NCI-H2081 (cell line): ENCODE data around the gene NEUROD6.

Source experiments
- DNase-seq, 2 experiments: peaks; one replicate each; lab custom pipeline; 2025; lab: John Stamatoyannopoulos, UW

Gene NEUROD6

DNA sequence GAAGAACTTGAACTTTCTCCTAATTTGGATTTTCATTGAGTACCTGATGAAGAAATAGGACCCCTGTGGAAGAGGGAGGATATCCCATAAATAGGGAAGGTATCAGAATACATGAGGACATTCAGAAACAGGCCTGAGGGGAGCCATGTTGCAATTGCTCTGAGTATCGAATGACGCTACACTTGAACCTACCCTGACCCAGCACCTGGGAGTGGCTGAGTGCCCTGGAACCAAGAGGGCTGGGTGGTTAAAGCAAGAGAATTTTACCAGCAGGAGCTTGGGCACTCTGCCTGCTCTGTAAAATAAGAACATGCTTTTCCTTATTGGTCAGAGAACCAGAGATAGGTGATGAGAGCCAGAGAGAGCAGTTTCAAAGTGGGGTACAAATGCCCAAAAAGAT lies 7.2 kb downstream of the NEUROD6 start:
- no peak for DNase-seq

DNA sequence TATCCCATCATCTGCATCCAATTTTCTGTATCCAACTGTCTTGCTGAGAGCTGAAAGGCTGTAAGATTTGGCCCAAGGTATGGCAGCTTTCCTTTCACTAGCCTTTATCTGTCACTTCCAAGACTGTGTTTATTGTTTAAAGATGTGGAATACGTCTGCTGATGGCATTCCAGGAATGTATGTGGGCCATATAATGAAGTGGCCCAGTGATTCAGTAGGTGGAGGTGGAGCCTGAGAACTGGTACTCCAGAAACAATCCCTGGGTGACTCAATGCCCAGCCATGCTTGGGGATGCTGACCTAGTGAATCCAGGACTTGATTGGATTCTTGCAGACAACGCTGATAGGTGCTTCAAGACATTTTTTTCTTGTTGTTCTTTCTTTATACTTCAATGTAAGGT lies 13.5 kb downstream of the NEUROD6 start:
- DNase-seq: no peak

DNA sequence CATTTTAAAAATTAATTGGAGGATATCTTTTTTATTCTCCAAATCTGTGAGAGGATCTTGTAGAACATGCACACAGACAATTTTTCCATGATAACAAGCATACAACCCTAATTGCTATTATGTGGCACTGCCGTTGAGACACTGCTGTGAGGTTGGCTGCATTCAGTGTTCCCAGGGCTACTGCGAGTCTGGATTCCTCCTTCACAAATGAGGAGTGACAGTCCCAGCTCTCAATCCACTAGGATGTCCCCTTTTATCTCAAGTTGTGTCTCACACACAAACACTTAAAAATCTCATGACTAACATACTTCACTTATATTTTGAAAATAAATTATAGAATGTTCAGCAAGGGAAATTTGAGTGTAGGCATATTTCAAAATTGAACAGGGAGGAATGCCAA lies 14.1 kb downstream of the NEUROD6 start:
- no peak for DNase-seq

DNA sequence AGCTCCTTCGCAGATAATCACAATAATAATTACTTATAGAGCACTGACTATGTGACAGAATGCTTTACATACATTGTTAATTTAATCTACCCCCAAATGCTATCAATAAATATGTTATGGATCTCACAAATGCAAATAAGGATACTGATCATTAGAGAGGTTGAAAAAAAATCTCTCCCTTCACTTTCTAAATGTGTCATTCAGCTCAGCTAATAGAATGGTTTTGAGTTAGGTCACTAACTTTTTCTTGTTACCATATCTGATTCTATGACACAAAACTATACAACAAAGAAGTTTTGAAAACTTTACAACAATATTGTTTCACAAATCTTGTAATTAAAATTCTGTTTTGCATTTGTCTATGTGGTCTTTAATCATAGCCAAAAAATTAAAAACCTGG lies 17.4 kb downstream of the NEUROD6 start:
- no peak for DNase-seq

DNA sequence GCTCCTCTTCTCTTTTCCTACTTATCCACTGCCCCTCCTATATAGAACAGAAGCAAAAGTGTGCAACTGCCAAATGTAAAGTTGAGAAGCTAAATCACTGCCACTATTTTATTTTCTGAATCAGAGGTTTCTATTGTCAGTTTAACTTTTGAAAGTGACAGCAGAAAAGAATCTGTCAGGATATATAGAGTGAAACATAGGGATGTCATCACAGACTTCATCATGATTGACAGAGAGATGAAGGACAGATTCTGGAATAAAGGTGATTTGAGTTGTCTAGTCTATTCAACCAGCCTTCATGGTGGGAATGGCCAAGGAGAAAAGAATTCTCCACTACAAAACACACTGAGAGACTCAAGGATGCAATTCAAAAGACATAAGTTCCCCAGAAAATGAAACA lies 19.9 kb downstream of the NEUROD6 start:
- no peak for DNase-seq

DNA sequence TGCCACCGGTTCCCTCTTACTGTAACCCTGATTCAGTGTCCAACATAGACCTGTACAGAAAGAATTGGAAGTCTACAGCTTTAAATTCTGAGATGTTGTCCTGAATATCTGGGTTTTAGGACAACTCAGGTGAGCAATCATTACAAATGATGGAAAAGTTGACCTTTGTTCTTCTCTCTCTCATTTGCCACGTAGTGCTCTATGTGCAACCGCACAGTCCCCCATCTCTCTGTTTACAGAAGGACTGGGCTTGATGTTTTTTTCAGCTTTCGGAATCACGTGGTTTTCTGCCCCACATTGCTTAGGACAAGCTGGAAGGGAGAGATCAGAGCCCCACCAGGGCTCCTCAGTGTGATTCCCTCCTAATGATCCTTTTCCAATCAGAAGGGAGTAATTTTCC lies 22.2 kb downstream of the NEUROD6 start:
- DNase-seq: no peak

DNA sequence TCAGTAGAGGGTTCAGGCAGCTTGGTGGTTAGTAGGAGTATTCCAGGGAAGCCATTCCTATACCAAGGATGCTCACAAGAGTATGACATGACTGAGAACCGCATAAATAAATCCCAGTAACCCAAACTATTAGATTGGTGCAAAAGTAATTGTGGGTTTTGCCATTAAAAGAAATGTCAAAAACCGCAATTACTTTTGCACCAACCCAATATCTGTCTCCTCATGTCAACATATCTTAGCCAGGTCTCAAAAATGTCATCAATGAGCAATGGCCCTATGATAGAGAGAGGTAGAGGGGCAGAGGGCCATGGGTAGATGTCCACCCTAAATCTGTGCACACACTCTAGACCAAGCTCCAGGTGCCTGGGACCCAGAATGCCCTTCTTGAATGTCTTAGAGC lies 23.6 kb downstream of the NEUROD6 start:
- DNase-seq: no peak

DNA sequence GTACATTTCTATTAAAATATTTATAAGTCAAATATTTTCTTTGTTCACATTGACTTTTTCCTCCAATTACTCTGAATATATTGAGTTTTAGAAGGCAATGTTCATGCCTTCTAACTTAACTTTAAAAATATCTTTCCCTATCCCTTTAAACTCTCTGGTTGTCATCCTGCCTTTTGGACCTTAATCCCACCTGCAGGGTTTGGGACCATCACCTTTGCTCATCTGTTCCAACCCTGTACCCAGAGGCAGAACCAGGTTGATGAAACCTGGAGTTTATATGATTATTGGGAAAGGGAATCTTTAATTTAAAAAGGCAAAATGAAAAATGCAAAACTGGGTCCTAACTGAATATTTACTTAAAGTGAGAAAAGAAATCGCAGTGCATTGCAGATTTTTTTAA lies 24.8 kb downstream of the NEUROD6 start:
- no peak for DNase-seq

DNA sequence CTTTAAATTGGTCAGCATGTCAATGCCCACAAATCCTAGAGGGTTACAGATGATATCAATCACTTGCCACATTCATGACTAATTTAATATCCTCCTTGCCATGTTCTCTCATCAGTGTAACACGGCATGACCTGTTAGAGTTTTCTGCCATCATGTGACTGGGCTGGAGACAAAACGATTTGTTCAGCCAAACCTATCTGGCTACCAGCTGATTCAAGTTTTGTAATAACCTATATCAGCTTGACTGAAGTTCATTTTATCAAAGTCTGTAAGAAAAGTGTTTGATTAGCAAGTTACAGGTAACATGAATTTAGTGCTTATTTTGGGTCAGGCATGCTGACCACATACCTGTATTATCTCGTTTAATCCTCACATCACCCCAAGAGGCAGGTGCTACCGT lies 25.7 kb downstream of the NEUROD6 start:
- no peak for DNase-seq

DNA sequence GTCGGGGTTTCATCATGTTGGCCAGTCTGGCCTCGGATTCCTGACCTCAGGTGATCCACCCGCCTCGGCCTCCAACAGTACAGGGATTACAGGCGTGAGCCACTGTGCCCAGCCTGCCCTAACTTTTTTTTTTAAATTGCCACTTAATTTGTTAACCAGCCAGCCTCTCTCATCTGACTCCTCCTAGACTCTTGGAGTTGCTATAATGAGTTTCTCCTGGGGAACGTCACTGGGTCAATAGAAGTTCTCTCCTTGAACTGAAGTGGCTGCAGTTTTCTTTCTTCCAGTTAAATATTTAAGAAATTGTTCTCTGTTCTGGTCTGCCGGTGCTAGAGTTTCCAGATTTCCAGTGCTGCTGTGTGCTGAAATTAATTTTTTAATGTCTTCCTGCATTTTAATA lies 27.6 kb downstream of the NEUROD6 start:
- DNase-seq: no peak

DNA sequence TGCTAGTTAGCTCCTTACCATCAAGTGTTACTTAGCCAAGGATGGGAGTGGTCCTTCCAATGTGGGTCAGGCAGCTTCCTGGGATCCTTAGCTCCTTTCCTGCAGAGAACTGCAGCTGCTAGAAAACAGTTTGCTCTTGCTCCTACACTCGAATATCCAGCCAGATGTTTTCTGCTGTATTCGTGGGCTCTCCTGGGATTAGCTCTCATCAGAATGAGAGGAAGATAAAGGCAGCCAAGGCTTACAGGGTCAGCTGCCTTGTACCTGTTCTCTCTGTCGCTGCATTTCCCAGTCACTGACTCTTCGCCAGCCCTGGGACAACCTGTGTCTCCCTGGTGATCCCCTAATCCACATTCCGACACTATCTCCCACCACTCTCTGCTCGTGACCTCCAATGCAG lies 29.0 kb downstream of the NEUROD6 start:
- no peak for DNase-seq

DNA sequence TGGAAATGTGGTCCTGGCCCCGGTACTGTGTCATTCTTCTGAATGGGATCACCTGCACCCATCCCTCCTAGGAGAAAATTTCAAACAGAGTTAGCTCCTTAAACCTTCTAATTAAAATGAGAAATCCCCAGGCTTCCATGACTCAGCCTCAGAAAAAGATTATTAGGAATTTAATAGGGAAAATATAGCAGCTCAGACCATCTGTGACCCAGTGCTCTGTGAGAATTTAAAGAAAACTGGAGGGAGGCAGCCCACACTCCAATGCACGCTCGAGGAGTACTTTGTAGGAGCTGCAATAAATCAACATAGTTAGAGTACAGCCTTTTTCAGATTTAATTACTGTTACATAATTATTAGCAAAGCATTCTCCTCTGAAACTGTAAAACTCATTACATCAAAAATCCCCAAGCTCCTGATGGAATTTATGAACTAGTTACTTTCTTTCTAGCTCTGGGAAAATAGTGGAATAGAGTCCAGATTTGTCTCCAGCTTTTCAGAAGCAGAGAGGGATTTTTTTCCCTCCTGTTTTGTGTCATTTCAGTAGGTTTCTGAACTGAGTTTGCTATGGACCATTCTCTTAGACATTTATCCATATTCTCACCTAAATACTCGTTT lies 30.1 kb downstream of the NEUROD6 start:
- no peak for DNase-seq

DNA sequence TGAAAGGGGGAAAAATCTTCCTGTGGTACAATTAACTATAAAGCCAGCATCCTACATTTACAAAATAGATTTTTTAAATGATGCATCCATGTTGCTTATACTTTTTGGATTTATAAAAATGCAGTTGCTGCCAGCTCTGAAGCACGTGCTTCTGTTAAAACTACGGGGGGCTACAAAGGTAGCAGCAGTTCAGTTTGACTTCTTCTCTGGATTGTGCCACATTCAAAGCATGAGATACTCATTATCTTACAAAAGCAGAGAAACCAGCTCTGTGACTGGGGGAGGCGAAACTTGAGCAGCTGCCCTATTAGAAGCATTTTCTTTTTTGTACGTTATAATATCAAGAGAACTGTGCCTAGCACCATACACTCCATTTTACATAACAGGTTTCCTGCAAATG lies 31.1 kb downstream of the NEUROD6 start:
- no peak for DNase-seq

DNA sequence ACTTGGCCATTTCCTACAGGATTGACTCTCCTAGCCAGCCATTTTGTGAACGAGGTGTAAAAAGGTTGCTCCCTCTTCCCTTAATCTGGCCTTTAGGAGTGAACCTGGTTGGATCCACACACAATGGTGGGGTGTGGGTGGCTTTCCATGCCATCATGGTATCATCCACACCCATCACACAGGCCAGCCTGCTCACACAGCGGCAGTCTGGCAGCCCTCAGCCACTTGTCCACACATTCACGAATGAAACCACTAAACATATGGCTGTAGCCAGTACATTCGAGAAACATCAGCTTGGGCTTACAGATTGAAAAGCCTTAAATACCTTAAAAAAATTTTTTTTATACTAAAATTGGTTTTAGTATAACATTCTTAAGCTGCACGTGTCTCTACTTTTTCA lies 31.9 kb downstream of the NEUROD6 start:
- DNase-seq: no peak

DNA sequence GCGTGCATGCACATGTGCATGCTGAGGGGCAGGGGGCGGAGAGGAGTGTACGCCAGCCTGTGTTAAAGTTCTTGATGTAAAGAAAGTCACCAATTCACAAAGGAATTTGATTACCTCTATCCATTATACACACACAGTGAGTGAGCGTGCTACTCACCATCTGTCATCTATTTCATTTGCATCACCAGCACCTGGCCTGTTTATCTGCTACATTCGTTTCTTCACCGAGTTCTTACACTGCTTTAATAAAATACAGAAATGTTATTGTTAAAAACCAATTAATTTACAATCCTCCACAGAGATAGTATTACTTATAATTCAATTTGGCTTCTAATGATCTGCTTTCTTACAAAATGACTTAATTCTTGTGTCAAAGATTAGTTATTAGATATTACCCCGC lies 32.6 kb downstream of the NEUROD6 start:
- no peak for DNase-seq

DNA sequence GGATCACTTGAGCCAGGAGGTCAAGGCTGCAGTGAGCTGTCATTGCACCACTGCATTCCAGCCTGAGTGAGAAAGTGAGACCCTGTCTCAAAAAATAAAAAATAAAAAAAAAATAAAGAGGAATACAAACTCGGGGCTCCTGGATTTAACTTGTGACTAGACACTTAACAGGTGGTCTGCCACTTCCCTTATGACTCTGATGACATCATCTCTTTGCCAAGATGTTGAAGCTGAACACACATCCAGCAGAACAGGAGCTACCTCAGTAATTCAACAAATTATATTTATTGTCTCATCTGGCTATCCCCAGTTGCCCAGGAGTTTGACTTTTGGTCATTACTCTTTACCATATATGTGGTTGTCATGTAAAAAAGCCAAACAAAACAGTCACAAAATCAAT lies 35.3 kb downstream of the NEUROD6 start:
- DNase-seq: no peak

DNA sequence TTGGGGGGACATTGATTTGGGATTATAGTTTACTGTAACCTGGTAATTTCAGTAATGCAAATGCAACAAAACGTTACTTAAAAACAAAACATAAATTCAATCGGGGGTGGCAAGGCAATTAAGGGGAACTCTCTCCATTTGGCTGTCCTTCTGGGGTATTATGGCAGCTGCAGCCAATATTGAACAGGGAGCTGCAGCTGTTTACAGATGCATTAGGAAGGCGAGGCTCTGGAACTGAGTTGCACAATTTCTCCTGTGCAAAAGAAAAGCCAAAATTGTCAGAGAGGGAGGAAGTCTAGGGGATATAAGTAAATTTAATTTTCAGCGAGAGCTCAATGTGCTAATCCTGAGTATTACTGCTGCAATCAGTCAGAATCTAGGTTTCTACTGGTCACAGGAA lies 36.1 kb downstream of the NEUROD6 start:
- no peak for DNase-seq

DNA sequence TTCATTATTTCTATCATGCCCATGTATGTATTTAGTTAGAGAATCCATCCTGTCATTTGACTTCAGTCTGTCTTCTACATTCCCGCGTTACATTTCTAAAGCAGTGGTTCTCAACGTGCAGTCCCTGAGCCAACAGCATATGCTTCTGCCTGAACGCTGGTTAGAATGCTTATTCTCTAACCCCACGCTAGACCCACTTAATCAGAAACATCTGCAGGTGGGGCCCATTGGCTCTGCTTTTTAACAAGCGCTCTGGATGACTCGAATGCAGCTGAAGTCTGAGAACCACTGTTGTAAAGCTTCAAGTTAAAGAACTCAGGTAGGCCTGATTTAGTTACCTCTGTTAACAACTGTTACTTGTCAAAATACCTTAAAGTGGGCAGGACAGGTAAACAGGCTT lies 38.2 kb downstream of the NEUROD6 start:
- no peak for DNase-seq

DNA sequence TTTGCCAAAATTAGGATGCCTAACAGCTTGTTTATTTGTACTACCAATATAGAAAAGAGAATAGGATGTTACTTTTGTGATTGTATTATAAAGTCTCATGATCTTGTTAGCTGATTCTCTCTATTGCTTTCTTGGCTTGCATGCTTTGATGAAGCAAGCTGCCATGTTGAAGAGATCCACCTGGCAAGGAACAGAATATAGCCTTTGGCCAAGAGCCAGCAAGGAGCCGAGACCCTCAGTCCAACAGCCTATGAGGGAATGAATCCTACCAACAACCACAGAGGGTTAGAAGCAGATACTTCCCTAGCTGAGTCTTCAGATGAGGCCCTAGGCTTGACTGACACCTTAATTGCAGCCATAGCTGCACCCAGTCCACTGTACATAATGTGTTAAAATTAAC lies 41.2 kb downstream of the NEUROD6 start:
- no peak for DNase-seq

DNA sequence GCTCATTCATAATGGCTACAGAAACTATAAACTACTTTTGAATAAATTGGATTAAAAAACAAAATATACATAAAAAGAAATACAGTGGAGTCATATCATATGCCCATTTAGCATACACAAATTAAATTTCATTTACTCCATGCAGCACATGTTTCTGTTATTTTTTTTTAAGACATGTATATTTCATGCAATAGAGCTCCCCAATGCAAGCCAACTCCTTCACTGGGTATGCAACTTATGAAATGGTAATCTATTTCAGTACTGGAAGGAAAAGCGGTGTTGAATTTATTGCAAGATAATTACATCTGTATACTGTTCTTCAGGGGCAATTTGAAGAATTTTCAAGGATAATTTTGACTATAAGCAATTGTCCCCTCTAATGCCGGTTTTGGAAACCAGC lies 49.9 kb downstream of the NEUROD6 start:
- no peak for DNase-seq
